SJSA1 (cell line): ENCODE data around the gene MBOAT1. TPM values are rescaled to one million over a fixed set of nuclear protein-coding genes. Genes with fewer than 3 reads are reported as not detected.
"Not testable (repeated sequence)": the region's sequence is repeated elsewhere in the genome, so short reads cannot be mapped to it uniquely, and the experiment has no call there.

Experiments used
- DNase-seq, 2 experiments: peaks; one replicate each; pipeline ENCODE4 v3.0.0-alpha.2; 2015 to 2020; ENCODE audit warnings: low spot score in 2 of 2, low read depth in 1 of 2
- H3K27ac ChIP-seq: fragments of 250-450 bp; sonication (Bioruptor Pico); 2 replicates; pipeline ENCODE4 v1.5.1; 2020; ENCODE audit warnings: mild to moderate bottlenecking, moderate library complexity
- H3K27me3 ChIP-seq: fragments of 250-450 bp; sonication (Bioruptor Pico); replicated peaks from 2 replicates; pipeline ENCODE4 v1.5.1; 2020; ENCODE audit warnings: mild to moderate bottlenecking, moderate library complexity
- H3K36me3 ChIP-seq: fragments of 250-450 bp; sonication (Bioruptor Pico); 2 replicates; pipeline ENCODE4 v1.5.1; 2020; ENCODE audit warnings: mild to moderate bottlenecking
- H3K4me1 ChIP-seq: fragments of 250-450 bp; sonication (Bioruptor Pico); replicated peaks from 2 replicates; pipeline ENCODE4 v1.6.1; 2021; ENCODE audit warnings: mild to moderate bottlenecking
- H3K4me3 ChIP-seq: fragments of 250-450 bp; sonication (Bioruptor Pico); 2 replicates; pipeline ENCODE4 v1.5.1; 2020; ENCODE audit warnings: mild to moderate bottlenecking
- H3K9me3 ChIP-seq: fragments of 250-450 bp; sonication (Bioruptor Pico); replicated peaks from 2 replicates; pipeline ENCODE4 v1.5.1; 2020; ENCODE audit warnings: mild to moderate bottlenecking
- total RNA-seq: library from RNA; depleted of rRNA; stranded (reverse); fragments of >200 nt; shearing (Covaris generic); gene quantifications from 2 replicates; pipeline ENCODE4 v1.2.3, GENCODE V29; 2014

Gene MBOAT1
- total RNA-seq, 1 experiment from 2014 or later = 56.6 TPM

- no peak overlapping the region for H3K27ac ChIP-seq
- H3K9me3 ChIP-seq = peaks cover 8% of the 10 kb centered on the region; the same call in 1 of the 2 replicates
Observed at GRCh38 chr6:20182069-20182468, 30.2 kb downstream of the MBOAT1 start.

DNA sequence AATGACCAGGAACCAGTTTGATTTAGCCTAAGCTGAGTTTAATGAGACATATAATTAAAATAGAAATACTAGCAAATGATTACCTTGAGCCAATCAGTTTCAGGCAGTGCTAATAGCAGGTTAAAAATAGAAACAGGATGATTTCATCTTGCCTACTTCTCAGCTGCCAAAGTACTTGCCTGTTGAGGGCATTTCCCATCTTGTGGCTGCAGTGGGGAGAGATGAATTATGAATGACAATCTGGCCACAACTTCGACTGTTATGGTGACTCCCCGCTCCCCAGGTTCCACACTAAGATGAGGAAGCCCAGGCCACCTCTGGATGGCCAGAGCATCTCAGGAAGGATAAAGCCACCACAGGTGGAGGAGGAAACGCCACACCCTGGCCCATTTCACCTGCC lies 31.3 kb downstream of the MBOAT1 start:
- Histone ChIP-seq H3K36me3 (peaks cover 23% of the 10 kb centered on the region), H3K27ac (no peak overlapping the region), H3K27me3 (no peaks in the 10 kb centered on the region), H3K4me1 (peaks cover under 1% of the 10 kb centered on the region; the same call in 1 of the 2 replicates), H3K4me3 (no peak overlapping the region), H3K9me3 (peaks cover 8% of the 10 kb centered on the region; the same call in 1 of the 2 replicates)
- DNase-seq = no peak

More at GRCh38 chr6:20182069-20182468, 30.2 kb downstream of the MBOAT1 start:
- H3K4me3 ChIP-seq = no peak overlapping the region
- H3K4me1 ChIP-seq = peaks cover 12% of the 10 kb centered on the region
- no peaks in the 10 kb centered on the region for H3K27me3 ChIP-seq
- no peak for DNase-seq
- H3K36me3 ChIP-seq = peaks cover 23% of the 10 kb centered on the region

GRCh38 chr6:20179287-20180045 lies 32.8 kb downstream of the MBOAT1 start:
- not testable (repeated sequence) for H3K4me3 ChIP-seq, H3K9me3 ChIP-seq, H3K4me1 ChIP-seq, H3K27me3 ChIP-seq, H3K27ac ChIP-seq, DNase-seq
- H3K36me3 ChIP-seq = peaks cover 16% of the 10 kb centered on the region

GRCh38 chr6:20178327-20178726 lies 33.9 kb downstream of the MBOAT1 start:
- no peak for DNase-seq
- no peak overlapping the region for H3K4me3 ChIP-seq
- no peaks in the 10 kb centered on the region for H3K4me1 ChIP-seq
- no peak overlapping the region for H3K27ac ChIP-seq
- peaks cover 5% of the 10 kb centered on the region; the same call in 1 of the 2 replicates for H3K9me3 ChIP-seq
- H3K27me3 ChIP-seq = no peaks in the 10 kb centered on the region
- peaks cover 13% of the 10 kb centered on the region for H3K36me3 ChIP-seq

DNA sequence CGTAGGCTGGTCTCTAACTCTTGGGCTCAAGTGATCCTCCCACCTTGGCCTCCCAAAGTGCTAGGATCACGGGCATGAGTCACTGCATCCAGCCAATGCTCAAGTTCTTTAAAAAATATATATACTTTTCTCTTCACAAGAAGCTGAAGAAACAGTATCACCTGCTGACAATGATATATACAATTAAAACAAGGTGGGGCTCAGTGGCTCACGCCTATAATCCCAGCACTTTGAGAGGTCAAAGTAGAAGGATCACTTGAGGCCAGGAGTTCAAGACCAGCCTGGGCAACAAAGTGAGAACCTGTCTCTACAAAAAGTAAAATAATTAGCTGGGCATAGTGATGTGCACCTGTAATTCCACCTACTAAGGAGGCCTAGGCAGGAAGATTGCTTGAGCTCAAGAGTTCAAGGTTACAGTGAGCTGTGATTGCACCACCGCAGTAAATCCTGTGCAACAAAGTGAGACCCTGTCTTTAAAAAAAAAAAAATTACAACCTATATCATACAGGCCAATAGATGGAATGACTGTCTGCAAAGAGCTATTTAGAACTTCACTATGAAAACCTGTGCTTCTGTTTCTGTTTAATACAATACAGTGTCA lies 36.4 kb downstream of the MBOAT1 start:
- DNase-seq = no peak
- Histone ChIP-seq H3K36me3 (peaks cover 5% of the 10 kb centered on the region), H3K4me3 (no peak overlapping the region), H3K9me3 (no peaks in the 10 kb centered on the region), H3K4me1 (no peaks in the 10 kb centered on the region), H3K27ac (no peak overlapping the region), H3K27me3 (no peaks in the 10 kb centered on the region)

GRCh38 chr6:20173833-20174792 lies 38.2 kb downstream of the MBOAT1 start:
- no peaks in the 10 kb centered on the region for H3K4me1 ChIP-seq
- H3K4me3 ChIP-seq = no peak overlapping the region
- no peaks in the 10 kb centered on the region for H3K27me3 ChIP-seq
- DNase-seq = no peak
- H3K9me3 ChIP-seq = no peaks in the 10 kb centered on the region
- no peaks in the 10 kb centered on the region; the same call in 1 of the 2 replicates for H3K36me3 ChIP-seq
- no peak overlapping the region for H3K27ac ChIP-seq

DNA sequence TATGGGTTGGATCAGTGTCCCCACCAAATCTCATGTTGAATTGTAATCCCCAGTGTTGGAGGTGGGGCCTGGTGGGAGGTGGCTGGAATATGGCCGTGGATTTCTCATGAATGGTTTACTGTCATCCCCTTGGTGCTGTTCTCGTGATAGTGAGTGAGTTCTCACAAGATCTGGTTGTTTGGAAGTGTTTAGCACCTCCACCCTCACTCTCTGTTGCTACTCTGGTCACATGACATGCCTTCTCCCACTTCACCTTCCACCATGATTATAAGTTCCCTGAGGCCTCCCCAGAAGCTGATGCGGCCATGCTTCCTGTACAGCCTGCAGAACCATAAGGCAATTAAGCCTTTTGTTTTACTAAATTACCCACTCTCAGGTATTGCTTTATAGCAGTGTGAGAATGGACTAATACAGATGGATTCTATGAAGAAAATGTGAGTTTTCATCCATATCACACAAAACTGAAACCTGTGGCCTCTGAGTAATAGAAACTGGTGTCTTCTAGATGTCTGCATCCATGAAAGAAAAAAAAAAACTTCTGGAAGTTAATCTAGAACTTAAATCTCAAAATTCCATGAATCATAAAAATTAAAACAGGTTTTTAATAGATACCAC lies 39.3 kb downstream of the MBOAT1 start:
- Histone ChIP-seq H3K9me3 (no peaks in the 10 kb centered on the region), H3K36me3 (no peaks in the 10 kb centered on the region), H3K27ac (no peak overlapping the region), H3K4me3 (no peak overlapping the region), H3K4me1 (no peaks in the 10 kb centered on the region), H3K27me3 (no peaks in the 10 kb centered on the region)
- DNase-seq = no peak

GRCh38 chr6:20170455-20171148 lies 41.7 kb downstream of the MBOAT1 start:
- H3K9me3 ChIP-seq = no peaks in the 10 kb centered on the region
- H3K4me3 ChIP-seq = no peak overlapping the region
- H3K27me3 ChIP-seq = no peaks in the 10 kb centered on the region
- no peak overlapping the region for H3K27ac ChIP-seq
- no peak for DNase-seq
- no peaks in the 10 kb centered on the region for H3K36me3 ChIP-seq
- H3K4me1 ChIP-seq = no peaks in the 10 kb centered on the region

- no peaks in the 10 kb centered on the region for H3K27me3 ChIP-seq
- no peak for DNase-seq
- H3K4me3 ChIP-seq = no peak overlapping the region
- 0 out of 2 replicates have a peak, but pooled peaks cover 3% of the 10 kb centered on the region for H3K36me3 ChIP-seq
- no peak overlapping the region for H3K27ac ChIP-seq
- no peaks in the 10 kb centered on the region for H3K4me1 ChIP-seq
- no peaks in the 10 kb centered on the region for H3K9me3 ChIP-seq
Observed at GRCh38 chr6:20169786-20170185, 42.5 kb downstream of the MBOAT1 start.

DNA sequence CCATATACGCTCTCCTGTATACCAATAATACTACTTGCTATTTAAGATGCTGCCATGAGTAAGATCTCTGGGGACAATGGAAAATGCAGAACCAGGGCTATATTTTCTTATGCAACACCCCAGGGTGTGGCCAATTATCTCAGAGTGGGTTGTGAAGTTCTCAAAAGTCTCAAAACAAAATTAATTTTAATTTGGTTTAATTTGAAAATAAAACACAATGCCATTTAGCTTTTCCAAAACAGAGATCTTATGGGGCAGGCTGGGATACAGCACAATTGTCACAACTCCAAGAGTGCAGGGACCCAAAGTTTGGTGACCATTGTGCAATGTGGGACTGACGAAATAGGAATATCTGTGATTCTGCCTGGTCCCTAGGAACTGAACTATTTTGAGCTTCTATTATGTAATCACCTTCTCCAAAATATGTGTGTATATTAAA lies 43.1 kb downstream of the MBOAT1 start:
- no peak overlapping the region for H3K4me3 ChIP-seq
- H3K27ac ChIP-seq = no peak overlapping the region
- no peaks in the 10 kb centered on the region for H3K4me1 ChIP-seq
- H3K36me3 ChIP-seq = 0 out of 2 replicates have a peak, but pooled peaks cover 3% of the 10 kb centered on the region
- no peak for DNase-seq
- no peaks in the 10 kb centered on the region for H3K9me3 ChIP-seq
- no peaks in the 10 kb centered on the region for H3K27me3 ChIP-seq

DNA sequence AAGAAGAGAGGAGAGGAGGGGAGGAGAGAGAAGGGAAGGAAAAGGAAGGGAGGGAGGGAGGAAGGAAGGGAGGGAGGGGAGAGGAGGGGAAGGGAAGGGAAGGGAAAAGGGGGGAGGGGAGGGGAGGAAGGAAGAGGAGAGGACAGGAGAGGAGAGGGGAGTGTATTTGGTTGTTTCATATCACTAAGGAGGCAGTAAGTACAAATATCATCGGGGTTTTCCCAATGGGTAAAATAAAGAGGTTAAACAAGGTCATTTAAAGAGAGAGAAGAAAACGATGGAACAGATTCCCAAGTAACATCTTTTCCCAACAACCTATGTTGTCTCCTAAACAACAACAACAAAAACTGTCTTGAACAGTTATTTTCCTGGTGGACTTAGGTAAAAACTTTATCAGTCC lies 43.6 kb downstream of the MBOAT1 start:
- no peak for DNase-seq

DNA sequence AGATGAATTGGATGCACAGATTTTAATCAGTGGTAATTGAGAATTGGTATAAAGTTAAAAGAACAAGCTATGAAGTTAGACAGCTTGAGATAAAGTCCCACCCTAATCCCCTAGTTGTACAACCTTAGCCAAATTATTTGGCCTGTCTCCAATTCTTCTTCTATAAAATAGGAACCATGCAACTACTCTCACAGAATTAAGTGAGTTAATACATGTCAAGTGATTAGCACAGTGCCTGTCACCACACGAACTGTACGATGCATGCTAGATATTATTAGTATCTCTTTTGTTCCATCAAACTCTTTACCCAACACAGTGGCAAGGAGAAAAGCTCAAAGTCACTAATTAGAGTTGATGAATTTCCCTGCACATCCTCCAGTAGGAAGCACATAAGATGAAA lies 44.7 kb downstream of the MBOAT1 start:
- Histone ChIP-seq H3K9me3 (no peaks in the 10 kb centered on the region), H3K27ac (no peak overlapping the region), H3K4me1 (no peaks in the 10 kb centered on the region), H3K4me3 (no peak overlapping the region), H3K27me3 (no peaks in the 10 kb centered on the region), H3K36me3 (0 out of 2 replicates have a peak, but pooled peaks cover 3% of the 10 kb centered on the region)
- no peak for DNase-seq

More for the DNA sequence above, 43.6 kb downstream of the MBOAT1 start:
- Histone ChIP-seq H3K9me3 (no peaks in the 10 kb centered on the region), H3K27ac (no peak overlapping the region), H3K4me1 (no peaks in the 10 kb centered on the region), H3K36me3 (0 out of 2 replicates have a peak, but pooled peaks cover 3% of the 10 kb centered on the region), H3K27me3 (no peaks in the 10 kb centered on the region), H3K4me3 (no peak overlapping the region)

- Histone ChIP-seq H3K36me3 (0 out of 2 replicates have a peak, but pooled peaks cover 3% of the 10 kb centered on the region), H3K4me1 (peaks cover 4% of the 10 kb centered on the region), H3K9me3 (no peaks in the 10 kb centered on the region), H3K4me3 (no peak overlapping the region), H3K27me3 (no peaks in the 10 kb centered on the region), H3K27ac (no peak overlapping the region)
- DNase-seq = no peak
Observed at GRCh38 chr6:20166210-20166609, 46.1 kb downstream of the MBOAT1 start.
